HCT116 (cell line): ENCODE data around the gene CHMP4B.

Source experiments
- EZH2 ChIP-seq: fragments of 200-600 bp; sonication (generic); IDR thresholded peaks from 2 replicates; pipeline ENCODE4 v1.6.1; 2017; ENCODE audit warnings: antibody characterized with exemption, mixed run types
- YY1 ChIP-seq: IDR thresholded peaks from 2 replicates; pipeline ENCODE4 v1.6.1; 2011; ENCODE audit warnings: low read length, low read depth, moderate library complexity, mild to moderate bottlenecking; ENCODE audit not compliant: insufficient replicate concordance; ENCODE audit errors: extremely low read depth

DNA sequence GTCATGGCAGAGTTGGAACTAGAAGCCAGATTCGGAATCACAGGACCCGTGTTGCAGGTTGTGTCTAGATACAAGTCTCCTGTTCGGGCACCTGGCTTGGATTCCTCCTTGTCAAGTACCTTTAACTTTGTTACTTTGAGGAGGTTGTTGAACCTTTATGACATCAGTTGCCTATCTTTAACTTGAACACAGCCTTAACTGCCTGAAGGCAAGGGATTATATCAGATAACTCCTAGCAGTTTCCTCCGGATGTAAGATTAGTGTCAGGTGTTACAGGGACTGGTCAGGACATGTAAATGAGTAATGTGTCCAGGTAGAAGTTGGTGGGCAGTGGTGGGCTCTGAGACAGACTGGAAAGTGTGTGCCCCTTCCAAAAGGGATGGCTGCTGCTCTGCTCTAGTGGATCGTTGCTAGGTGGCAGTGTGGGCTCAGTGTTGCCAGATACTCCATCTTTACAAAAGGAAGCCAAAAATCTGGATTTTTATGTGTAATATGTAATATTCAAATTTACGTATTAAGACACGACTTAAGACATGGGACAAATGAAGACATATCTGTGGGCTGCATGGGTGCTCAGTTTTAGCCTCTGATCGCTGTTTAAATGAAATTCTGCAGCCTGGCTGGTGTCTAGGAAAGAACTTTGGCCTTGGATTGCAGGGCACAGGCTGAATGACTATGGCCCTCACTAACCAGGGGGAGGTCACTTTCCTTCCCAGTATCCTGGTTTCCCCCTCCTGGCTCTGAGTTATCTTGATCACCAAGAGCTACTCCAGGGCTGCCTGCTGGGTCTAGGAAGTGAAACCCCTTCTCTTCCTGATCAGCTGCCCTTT is 27.1 kb downstream of the CHMP4B start:
- TF ChIP-seq EZH2 = no peak
- TF ChIP-seq YY1 = no peak
